Measurements from ENCODE around the gene SLC25A10. TPM values are rescaled to one million over a fixed set of nuclear protein-coding genes. Genes with fewer than 3 reads are reported as not detected.
"Not testable (repeated sequence)": the region's sequence is repeated elsewhere in the genome, so short reads cannot be mapped to it uniquely, and the experiment has no call there.

Gene SLC25A10
- total RNA-seq, 4 donors from 2014 or later, result 37.1 to 109 (median 64.1) TPM

GRCh38 chr17:81738801-81739393 is 26.8 kb downstream of the SLC25A10 start:
- no peaks in the 10 kb centered on the region for H3K36me3 ChIP-seq
- H3K4me3 ChIP-seq, result no peak overlapping the region
- peaks cover 3 to 25% (median 7%) of the 10 kb centered on the region in 4 donors for H3K4me1 ChIP-seq
- no peak for TF ChIP-seq CTCF (IDR thresholded peaks at IDR 0.05)
- TF ChIP-seq POLR2A (IDR thresholded peaks at IDR 0.05), result no peak
- H3K9me3 ChIP-seq, result no peaks in the 10 kb centered on the region
- no peak overlapping the region for H3K27ac ChIP-seq
- no peak for DNase-seq
- H3K27me3 ChIP-seq, result no peaks in the 10 kb centered on the region

GRCh38 chr17:81739593-81739992 is 27.5 kb downstream of the SLC25A10 start:
- not testable (repeated sequence) for DNase-seq, H3K36me3 ChIP-seq, H3K27ac ChIP-seq

GRCh38 chr17:81740395-81740961 is 28.4 kb downstream of the SLC25A10 start:
- Histone ChIP-seq H3K27ac (no peak overlapping the region), H3K36me3 (no peaks in the 10 kb centered on the region), H3K27me3 (no peaks in the 10 kb centered on the region), H3K4me3 (no peak overlapping the region), H3K4me1 (peaks cover 0 to 9% (median 2%) of the 10 kb centered on the region in 4 donors), H3K9me3 (no peaks in the 10 kb centered on the region)
- DNase-seq, result no peak
- TF ChIP-seq CTCF (IDR thresholded peaks at IDR 0.05) (no peak), POLR2A (IDR thresholded peaks at IDR 0.05) (no peak)

More at GRCh38 chr17:81739593-81739992, 27.5 kb downstream of the SLC25A10 start:
- peaks cover 3 to 18% (median 7%) of the 10 kb centered on the region in 4 donors for H3K4me1 ChIP-seq
- H3K4me3 ChIP-seq, H3K9me3 ChIP-seq, H3K27me3 ChIP-seq: not testable (repeated sequence)

GRCh38 chr17:81741049-81741593 is 29.0 kb downstream of the SLC25A10 start:
- H3K36me3 ChIP-seq, result no peaks in the 10 kb centered on the region
- DNase-seq, result no peak
- H3K27ac ChIP-seq, result no peak overlapping the region
- TF ChIP-seq POLR2A (IDR thresholded peaks at IDR 0.05), result no peak
- TF ChIP-seq CTCF (IDR thresholded peaks at IDR 0.05), result no peak
- no peaks in the 10 kb centered on the region for H3K9me3 ChIP-seq
- H3K4me1 ChIP-seq, result peaks cover 0 to 3% (median 0%) of the 10 kb centered on the region in 4 donors
- H3K27me3 ChIP-seq, result no peaks in the 10 kb centered on the region
- H3K4me3 ChIP-seq, result no peak overlapping the region

GRCh38 chr17:81741594-81742452 is 29.7 kb downstream of the SLC25A10 start:
- H3K4me1 ChIP-seq, result no peaks in the 10 kb centered on the region
- H3K27ac ChIP-seq, result no peak overlapping the region

More at GRCh38 chr17:81741594-81742452, 29.7 kb downstream of the SLC25A10 start:
- Histone ChIP-seq H3K9me3 (no peaks in the 10 kb centered on the region), H3K4me3 (no peak overlapping the region), H3K27me3 (no peaks in the 10 kb centered on the region), H3K36me3 (no peaks in the 10 kb centered on the region)
- no peak for TF ChIP-seq CTCF (IDR thresholded peaks at IDR 0.05)
- TF ChIP-seq POLR2A (IDR thresholded peaks at IDR 0.05), result no peak
- DNase-seq, result no peak

Small RNAs within 50 kb of the gene (small RNA-seq; reads per million reads assigned to genes)
- gene MIR6786, result 0 to 0.13 reads per million in 2 donors

Other genes starting within 250 kb of the SLC25A10 start
- 1,000 to 10,000 TPM; 2,510 to 3,878 (median 3,203) TPM for gene ACTG1, start 199.5 kb upstream of the SLC25A10 start, total RNA-seq
- gene FSCN2, start 183.9 kb upstream of the SLC25A10 start, total RNA-seq, result 1 to 10 TPM; 1.2 to 7.9 (median 5.2) TPM
- gene FAAP100, start 159.9 kb upstream of the SLC25A10 start, total RNA-seq, result 10 to 100 TPM; 38.2 to 66.9 (median 52.2) TPM
- 100 to 1,000 TPM in 3 of 4 donors, 10 to 100 TPM in 1; 77.2 to 911 (median 122) TPM for gene NPLOC4, start 75.2 kb upstream of the SLC25A10 start, total RNA-seq
- gene TSPAN10, start 75.1 kb upstream of the SLC25A10 start, total RNA-seq, result not detected
- gene PDE6G, start 55.7 kb upstream of the SLC25A10 start, total RNA-seq, result not detected
- 10 to 100 TPM in 3 of 4 donors, 1 to 10 TPM in 1; 1.7 to 55.4 (median 41.9) TPM for gene OXLD1, start 45.7 kb upstream of the SLC25A10 start, total RNA-seq
- gene CCDC137, start 45.5 kb upstream of the SLC25A10 start, total RNA-seq, result 10 to 100 TPM; 13.9 to 27.2 (median 17.0) TPM
- gene ARL16, start 28.5 kb upstream of the SLC25A10 start, total RNA-seq, result 10 to 100 TPM; 33.5 to 45.4 (median 43.4) TPM
- 100 to 1,000 TPM; 118 to 186 (median 171) TPM for gene HGS, start 28.3 kb upstream of the SLC25A10 start, total RNA-seq
- 10 to 100 TPM; 65.6 to 99.9 (median 76.4) TPM for gene MRPL12, start 8.9 kb upstream of the SLC25A10 start, total RNA-seq
- 1 to 10 TPM in 1 of 4 donors, under 1 TPM in 1, not detected in 2; 0.67 to 1.1 TPM for gene GCGR, start 91.9 kb downstream of the SLC25A10 start, total RNA-seq
- gene MCRIP1, start 121.0 kb downstream of the SLC25A10 start, total RNA-seq, result 10 to 100 TPM; 19.6 to 47.9 (median 28.8) TPM
- not detected for gene PPP1R27, start 122.8 kb downstream of the SLC25A10 start, total RNA-seq
- gene P4HB, start 148.3 kb downstream of the SLC25A10 start, total RNA-seq, result 1,000 to 10,000 TPM in 3 of 4 donors, 100 to 1,000 TPM in 1; 326 to 1,290 (median 1,196) TPM
- gene ARHGDIA, start 159.1 kb downstream of the SLC25A10 start, total RNA-seq, result 100 to 1,000 TPM; 282 to 475 (median 350) TPM
- 10 to 100 TPM; 38.9 to 96.6 (median 45.3) TPM for gene ALYREF, start 179.3 kb downstream of the SLC25A10 start, total RNA-seq
- gene ANAPC11, start 179.4 kb downstream of the SLC25A10 start, total RNA-seq, result 100 to 1,000 TPM in 1 of 4 donors, 10 to 100 TPM in 3; 69.3 to 126 (median 85.1) TPM
- 1 to 10 TPM in 1 of 4 donors, under 1 TPM in 1, not detected in 2; 0.76 to 1.6 TPM for gene NPB, start 190.0 kb downstream of the SLC25A10 start, total RNA-seq
- gene PCYT2, start 199.1 kb downstream of the SLC25A10 start, total RNA-seq, result 100 to 1,000 TPM in 3 of 4 donors, 10 to 100 TPM in 1; 67.7 to 297 (median 179) TPM
- 100 to 1,000 TPM in 2 of 4 donors, 10 to 100 TPM in 2; 82.5 to 130 (median 112) TPM for gene SIRT7, start 205.9 kb downstream of the SLC25A10 start, total RNA-seq
- gene MAFG, start 215.5 kb downstream of the SLC25A10 start, total RNA-seq, result 10 to 100 TPM; 19.8 to 38.3 (median 34.4) TPM
- 10 to 100 TPM in 3 of 4 donors, 1 to 10 TPM in 1; 2.4 to 21.5 (median 20.2) TPM for gene PYCR1, start 225.0 kb downstream of the SLC25A10 start, total RNA-seq
- under 1 TPM in 1 of 4 donors, not detected in 3; 0.76 TPM for gene MYADML2, start 234.9 kb downstream of the SLC25A10 start, total RNA-seq
- gene NOTUM, start 248.9 kb downstream of the SLC25A10 start, total RNA-seq, result 1 to 10 TPM in 1 of 4 donors, not detected in 3; 1.2 TPM